Fibroblast of villous mesenchyme (primary cell): ENCODE measurements around the gene PITX1. TPM values are rescaled to one million over a fixed set of nuclear protein-coding genes. Genes with fewer than 3 reads are reported as not detected.
A peak's percentile ranks its signal among the peaks of the same experiment; 100 is the strongest.

ENCODE experiments used
- DNase-seq: peaks from one replicate; pipeline ENCODE4 v3.0.0-alpha.2; 2010; ENCODE audit warnings: low read depth
- H3K4me3 ChIP-seq: 2 replicates; pipeline ENCODE4 v1.5.1; 2011; ENCODE audit warnings: low read depth, mild to moderate bottlenecking, low read length
- CTCF ChIP-seq: IDR thresholded peaks from 2 replicates; pipeline ENCODE4 v1.5.1; 2012; ENCODE audit warnings: low read depth, mild to moderate bottlenecking, low read length; ENCODE audit not compliant: insufficient read depth
- total RNA-seq: library from RNA; depleted of rRNA; stranded (reverse); fragments of >200 nt; gene quantifications from 2 replicates; pipeline ENCODE4 v1.2.3, GENCODE V29; 2012

Gene PITX1
- total RNA-seq, 1 donor: 19.9 TPM

- no peak for TF ChIP-seq CTCF
- no peak for DNase-seq
- no peak overlapping the region for H3K4me3 ChIP-seq
Measured at GRCh38 chr5:135061001-135061400, 27.0 kb upstream of the PITX1 start.

DNA sequence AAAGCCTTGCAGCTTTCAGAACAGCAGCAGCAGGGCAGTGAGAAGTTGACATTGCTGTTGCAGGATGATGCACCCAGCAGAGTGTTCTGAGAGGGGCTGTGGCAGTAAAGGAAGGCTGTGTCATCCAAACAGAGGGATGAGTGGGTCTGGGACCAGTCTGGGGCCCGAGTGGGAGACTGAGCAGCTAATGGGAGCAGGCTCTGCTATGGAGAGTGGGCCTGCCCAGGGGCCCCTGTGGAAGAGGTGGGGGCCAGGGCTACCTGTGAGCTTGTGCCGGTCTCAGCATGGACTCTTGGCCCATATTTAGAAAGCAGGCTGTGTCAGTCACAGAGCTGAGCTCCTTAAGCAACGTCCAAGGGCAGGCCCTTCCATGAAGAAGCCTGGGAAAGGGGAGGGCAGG, 26.0 kb upstream of the PITX1 start:
- H3K4me3 ChIP-seq: no peak overlapping the region
- no peak for DNase-seq
- no peak for TF ChIP-seq CTCF

- TF ChIP-seq CTCF: peak; percentile 27
- DNase-seq: no peak
- H3K4me3 ChIP-seq: no peak overlapping the region
Measured at GRCh38 chr5:135059000-135059923, 25.2 kb upstream of the PITX1 start.

GRCh38 chr5:135058331-135058732, 24.3 kb upstream of the PITX1 start:
- DNase-seq: no peak
- no peak for TF ChIP-seq CTCF
- H3K4me3 ChIP-seq: no peak overlapping the region

GRCh38 chr5:135057233-135057632, 23.2 kb upstream of the PITX1 start:
- no peak for DNase-seq
- TF ChIP-seq CTCF: no peak
- no peak overlapping the region for H3K4me3 ChIP-seq

DNA sequence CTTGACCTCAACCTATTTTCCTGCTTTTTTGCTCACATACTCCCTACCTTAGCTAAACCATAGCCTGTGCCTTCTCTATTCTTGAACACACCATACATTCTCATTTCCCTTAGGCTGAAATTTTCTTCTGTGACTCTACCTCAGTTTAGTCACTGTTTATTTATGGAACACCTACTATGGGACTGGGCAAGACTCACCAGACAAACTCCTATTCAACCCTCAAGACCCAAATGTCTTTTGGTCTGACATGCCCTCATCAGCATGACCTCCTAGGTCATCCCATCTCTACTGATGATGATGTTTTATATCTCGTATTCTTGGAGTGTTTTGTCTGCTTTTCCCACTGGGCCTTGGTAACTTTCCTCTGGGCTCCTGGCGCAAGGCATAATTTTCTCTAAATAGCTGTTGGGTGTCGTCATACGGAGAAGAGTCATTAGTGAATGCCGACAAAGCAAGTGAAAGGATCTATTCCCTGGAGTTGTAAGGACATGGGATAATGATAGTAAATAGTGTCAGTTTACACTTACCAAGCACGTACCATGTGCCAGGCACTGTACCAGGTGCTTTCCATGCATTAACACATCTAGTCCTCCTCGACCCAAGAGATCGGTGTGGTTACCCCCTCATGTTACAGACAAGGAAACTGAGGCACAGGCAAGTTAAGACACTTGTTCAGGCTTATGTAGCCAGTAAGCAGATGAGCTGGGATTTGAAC, 22.4 kb upstream of the PITX1 start:
- no peak for TF ChIP-seq CTCF
- no peak overlapping the region for H3K4me3 ChIP-seq
- DNase-seq: no peak
